Activated naive CD4-positive, alpha-beta T cell treated with anti-CD3 and anti-CD28 coated beads, Interleukin-2, amount 50 U/mL, for 72 hours (primary cell): ENCODE measurements around the gene CCDC39. TPM values are rescaled to one million over a fixed set of nuclear protein-coding genes. Genes with fewer than 3 reads are reported as not detected.
"Not testable (repeated sequence)": the region's sequence is repeated elsewhere in the genome, so short reads cannot be mapped to it uniquely, and the experiment has no call there.

Source experiments
- ATAC-seq, 2 donors: fragments of 150-1000 bp; cut with Tn5 transposase; 2 replicates each; pipeline ENCODE4 v1.10.0; 2021; ENCODE audit warnings: mild to moderate bottlenecking in 2 of 2, moderate library complexity in 2 of 2
- DNase-seq, 2 donors: peaks; one replicate each; pipeline ENCODE4 v3.0.0; 2021 to 2022; ENCODE audit warnings: low spot score in 2 of 2
- H3K27ac Mint-ChIP-seq, 2 donors: one replicate each; pipeline ENCODE4 v1.8.0; 2022; ENCODE audit warnings: mild to moderate bottlenecking in 2 of 2, mixed read lengths in 2 of 2
- H3K36me3 Mint-ChIP-seq, 2 donors: one replicate each; pipeline ENCODE4 v1.8.0; 2022; ENCODE audit warnings: mixed read lengths in 2 of 2
- H3K9me3 Mint-ChIP-seq, 2 donors: one replicate each; pipeline ENCODE4 v1.8.0; 2022; ENCODE audit warnings: mixed read lengths in 2 of 2
- total RNA-seq, 2 donors: library from RNA; stranded (reverse); gene quantifications; one replicate each; pipeline ENCODE4 v1.2.3, GENCODE V29; 2022

CCDC39 gene
- total RNA-seq, 2 donors from 2014 or later, result 0.09 TPM; not detected in 1

GRCh38 chr3:180646187-180646790, 33.0 kb downstream of the CCDC39 start:
- Mint-ChIP-seq H3K36me3 (peaks cover 0 to 5% of the 10 kb centered on the region in 2 donors), H3K27ac (no peak overlapping the region), H3K9me3 (no peaks in the 10 kb centered on the region)

DNA sequence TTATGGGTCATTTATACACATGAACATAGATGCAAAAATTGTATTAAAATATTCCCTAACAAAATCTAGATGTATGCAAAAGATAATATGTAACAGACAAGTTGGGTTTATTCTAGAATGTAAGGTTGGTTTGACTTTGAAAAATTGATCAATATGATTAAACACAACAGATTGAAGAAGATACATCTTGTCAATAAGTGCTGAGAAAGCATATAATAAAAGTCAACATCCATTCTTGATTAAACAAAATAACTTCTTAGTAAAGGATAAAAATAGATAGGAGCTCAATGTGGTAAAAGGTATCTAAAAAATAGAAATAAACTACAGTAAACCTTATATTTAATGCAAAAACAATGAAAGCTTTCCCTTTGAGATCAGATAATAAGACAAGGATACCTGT, 38.3 kb downstream of the CCDC39 start:
- DNase-seq, result no peak
- no peaks in the 10 kb centered on the region for H3K9me3 Mint-ChIP-seq
- no peak for ATAC-seq
- H3K27ac Mint-ChIP-seq, result no peak overlapping the region
- no peaks in the 10 kb centered on the region for H3K36me3 Mint-ChIP-seq

More at GRCh38 chr3:180646187-180646790, 33.0 kb downstream of the CCDC39 start:
- ATAC-seq, result no peak
- DNase-seq, result no peak

DNA sequence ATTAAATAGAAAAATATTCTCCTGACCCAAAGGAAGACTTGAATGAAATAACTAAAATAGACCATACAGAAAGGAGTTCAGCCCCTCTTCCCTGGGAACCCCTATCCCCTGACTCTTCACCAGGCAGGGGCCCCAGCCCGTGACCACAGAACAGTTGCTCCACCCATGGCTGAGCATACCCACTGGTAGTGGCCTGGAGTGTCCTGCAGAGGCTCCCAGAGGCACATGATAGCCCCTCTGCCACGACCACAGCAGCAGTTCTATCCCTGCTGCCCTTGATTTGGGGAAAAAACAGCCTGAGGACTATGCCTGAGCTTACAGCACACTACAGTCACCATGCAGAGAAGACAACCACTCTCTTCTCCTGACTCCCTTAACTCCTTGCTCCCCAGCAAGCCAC, 45.6 kb downstream of the CCDC39 start:
- ATAC-seq (no peak), DNase-seq (no peak)
- Mint-ChIP-seq H3K27ac (no peak overlapping the region), H3K9me3 (no peaks in the 10 kb centered on the region), H3K36me3 (peaks cover 0 to 6% of the 10 kb centered on the region in 2 donors)

DNA sequence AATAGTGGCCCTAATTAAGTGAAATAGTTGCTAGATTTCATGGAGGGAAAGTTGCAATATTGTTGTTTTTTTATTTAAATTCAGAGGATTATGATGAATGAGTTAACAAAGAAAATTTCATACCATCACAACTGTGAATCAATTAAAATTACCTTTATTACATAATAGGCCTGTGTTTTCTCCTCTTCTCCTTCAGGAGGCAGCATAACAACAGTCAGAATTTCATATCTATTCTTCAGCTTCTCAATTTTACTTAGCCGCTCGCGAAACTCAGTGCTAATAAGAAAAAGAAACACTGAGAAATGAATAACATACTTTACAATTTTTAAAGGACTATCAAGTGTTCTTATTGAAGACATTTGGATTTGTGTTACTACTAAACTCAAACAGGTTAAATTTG, 48.0 kb downstream of the CCDC39 start:
- DNase-seq (no peak), ATAC-seq (no peak)
- Mint-ChIP-seq H3K27ac (no peak overlapping the region), H3K36me3 (peaks cover 5 to 12% of the 10 kb centered on the region in 2 donors), H3K9me3 (no peaks in the 10 kb centered on the region)

DNA sequence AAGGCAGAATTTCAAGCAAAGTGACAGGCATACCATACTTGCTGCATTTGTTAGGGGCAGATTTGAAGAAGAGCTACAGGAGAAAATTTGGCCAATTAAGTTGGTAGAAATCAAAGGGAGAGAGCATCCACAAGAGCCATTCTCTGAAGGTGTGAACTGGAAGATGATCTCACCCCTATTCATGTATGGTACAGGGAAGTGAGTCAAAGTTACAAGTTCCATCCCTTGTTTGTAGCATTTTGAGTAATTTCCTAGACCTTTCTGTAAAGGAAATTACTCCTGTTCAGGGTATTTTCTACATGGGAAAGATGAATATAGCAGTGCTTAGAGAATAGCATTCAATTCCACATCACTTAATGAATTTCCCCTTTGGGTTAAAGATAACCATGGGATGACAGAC, 48.9 kb downstream of the CCDC39 start:
- no peak overlapping the region for H3K27ac Mint-ChIP-seq
- peak; percentile 92 to 94 for ATAC-seq
- no peak for DNase-seq
- H3K9me3 Mint-ChIP-seq, result no peaks in the 10 kb centered on the region
- peaks cover 12 to 21% of the 10 kb centered on the region in 2 donors for H3K36me3 Mint-ChIP-seq

GRCh38 chr3:180626844-180627243, 52.4 kb downstream of the CCDC39 start:
- Mint-ChIP-seq H3K27ac (no peak overlapping the region), H3K9me3 (peaks cover 0 to 16% of the 10 kb centered on the region in 2 donors), H3K36me3 (peaks cover 31 to 57% of the 10 kb centered on the region in 2 donors)
- DNase-seq, result no peak
- ATAC-seq, result no peak

GRCh38 chr3:180624714-180625113, 54.6 kb downstream of the CCDC39 start:
- peaks cover 0 to 26% of the 10 kb centered on the region in 2 donors for H3K9me3 Mint-ChIP-seq
- H3K27ac Mint-ChIP-seq, result peak overlapping the region; percentile 72 to 90
- peaks cover 34 to 62% of the 10 kb centered on the region in 2 donors for H3K36me3 Mint-ChIP-seq
- DNase-seq, result no peak
- peak; percentile 36 to 86 for ATAC-seq

DNA sequence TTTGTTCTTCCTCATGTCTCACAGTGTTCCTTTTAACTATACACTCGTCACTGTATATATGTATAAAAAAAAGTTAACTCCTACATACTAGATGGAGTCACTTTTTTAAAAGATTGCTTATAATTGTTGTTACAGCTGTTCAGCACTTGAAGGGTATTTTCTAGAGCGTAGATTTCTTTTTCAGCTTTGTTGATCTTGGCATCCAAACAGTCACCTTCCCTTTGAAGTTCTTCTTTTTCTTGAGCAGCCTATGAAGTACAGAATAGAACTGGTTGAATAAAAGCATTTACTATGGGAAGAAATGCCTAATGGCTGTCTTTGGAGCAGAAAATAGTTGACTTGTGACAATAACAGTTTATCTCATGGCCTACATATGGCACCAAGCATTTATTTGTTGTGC, 59.6 kb downstream of the CCDC39 start:
- no peak for DNase-seq
- H3K36me3 Mint-ChIP-seq, result peaks cover 20 to 47% of the 10 kb centered on the region in 2 donors
- ATAC-seq, result no peak
- H3K27ac Mint-ChIP-seq, result no peak overlapping the region
- peaks cover 0 to 26% of the 10 kb centered on the region in 2 donors for H3K9me3 Mint-ChIP-seq

- ATAC-seq, H3K27ac Mint-ChIP-seq, DNase-seq: not testable (repeated sequence)
- Mint-ChIP-seq H3K36me3 (peaks cover 9 to 35% of the 10 kb centered on the region in 2 donors), H3K9me3 (peaks cover 0 to 15% of the 10 kb centered on the region in 2 donors)
Measured at GRCh38 chr3:180618563-180618962, 60.7 kb downstream of the CCDC39 start.

DNA sequence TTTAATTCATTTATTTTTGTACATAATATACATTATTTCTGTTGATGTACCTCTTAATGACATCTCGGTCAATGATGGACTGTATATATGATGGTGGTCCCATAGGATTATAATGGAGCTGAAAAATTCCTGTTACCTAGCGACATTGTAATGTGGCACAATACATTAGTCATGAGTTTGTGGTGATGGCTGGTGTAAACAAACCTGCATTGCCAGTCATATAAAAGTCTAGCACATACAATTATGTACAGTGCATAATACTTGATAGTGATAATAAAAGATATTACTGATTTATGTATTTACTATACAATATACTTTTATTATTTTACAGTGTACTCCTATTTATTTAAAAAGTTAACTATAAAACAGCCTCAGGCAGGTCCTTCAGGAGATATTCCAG, 62.2 kb downstream of the CCDC39 start:
- no peak for DNase-seq
- Mint-ChIP-seq H3K36me3 (peaks cover 9 to 27% of the 10 kb centered on the region in 2 donors), H3K9me3 (peaks cover 0 to 9% of the 10 kb centered on the region in 2 donors)

GRCh38 chr3:180615954-180616353, 63.3 kb downstream of the CCDC39 start:
- peak overlapping the region in 1 of 2 donors; percentile 29 for H3K27ac Mint-ChIP-seq
- DNase-seq (no peak), ATAC-seq (peak in 1 of 2 donors; percentile 71)
- H3K9me3 Mint-ChIP-seq, result peaks cover 0 to 3% of the 10 kb centered on the region in 2 donors
- H3K36me3 Mint-ChIP-seq, result peaks cover 9 to 16% of the 10 kb centered on the region in 2 donors

More for the DNA sequence above, 62.2 kb downstream of the CCDC39 start:
- H3K27ac Mint-ChIP-seq, result no peak overlapping the region
- ATAC-seq, result no peak

DNA sequence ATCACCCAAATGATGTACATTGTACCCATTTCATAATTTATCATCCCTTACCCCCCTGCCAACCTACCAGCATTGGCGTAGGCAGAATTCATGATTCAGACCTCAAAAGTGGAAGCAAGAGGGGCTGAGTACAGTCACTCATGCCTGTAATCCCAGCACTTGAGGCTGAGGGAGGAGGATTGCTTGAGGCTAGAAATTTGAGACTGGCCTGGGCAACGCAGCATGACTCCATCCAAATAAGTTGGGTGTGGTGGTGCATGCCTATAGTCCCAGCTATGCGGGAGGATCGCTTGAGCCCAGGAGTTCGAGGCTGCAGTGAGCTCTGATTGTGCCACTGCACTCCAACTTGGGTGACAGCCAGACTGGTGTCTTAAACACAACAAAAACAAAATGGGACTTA, 66.9 kb downstream of the CCDC39 start:
- Mint-ChIP-seq H3K27ac (peak overlapping the region in 1 of 2 donors; percentile 73), H3K36me3 (peaks cover 14 to 19% of the 10 kb centered on the region in 2 donors), H3K9me3 (no peaks in the 10 kb centered on the region)
- DNase-seq, result no peak
- ATAC-seq, result no peak

DNA sequence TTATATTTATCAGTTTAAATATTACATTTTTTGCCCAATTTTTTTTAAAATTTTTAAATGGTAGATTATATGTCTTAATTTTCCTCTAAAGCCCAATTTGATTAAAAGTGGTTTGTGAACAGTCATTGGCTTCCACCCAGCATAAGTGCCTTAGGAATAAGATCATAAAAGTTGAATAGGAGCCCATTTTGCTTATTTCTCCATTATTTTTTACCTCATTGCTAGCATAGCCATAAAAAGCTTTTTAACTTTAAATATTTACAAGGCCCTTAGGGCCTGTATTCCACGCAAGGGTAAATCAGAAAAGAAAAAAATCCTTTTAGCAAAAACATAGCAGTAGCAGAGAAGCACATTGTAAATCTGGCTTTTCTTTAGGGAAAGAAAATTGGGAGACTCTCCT, 68.3 kb downstream of the CCDC39 start:
- no peak overlapping the region for H3K27ac Mint-ChIP-seq
- H3K9me3 Mint-ChIP-seq, result no peaks in the 10 kb centered on the region
- ATAC-seq, result no peak
- DNase-seq, result no peak
- H3K36me3 Mint-ChIP-seq, result peaks cover 17 to 24% of the 10 kb centered on the region in 2 donors

GRCh38 chr3:180601688-180602666, 77.3 kb downstream of the CCDC39 start, which contains the start of gene TTC14:
Gene TTC14 (plus strand): TSS chr3:180602163. CDS start chr3:180602262, 99 bp downstream.
- Mint-ChIP-seq H3K27ac (peak within 1 kb of the TSS; percentile 97), H3K36me3 (peaks cover 33 to 37% of the 10 kb centered on the region in 2 donors), H3K9me3 (peaks cover 0 to 4% of the 10 kb centered on the region in 2 donors)
- ATAC-seq (peak; percentile 97 to 99), DNase-seq (peak; percentile 90 to 96)

DNA sequence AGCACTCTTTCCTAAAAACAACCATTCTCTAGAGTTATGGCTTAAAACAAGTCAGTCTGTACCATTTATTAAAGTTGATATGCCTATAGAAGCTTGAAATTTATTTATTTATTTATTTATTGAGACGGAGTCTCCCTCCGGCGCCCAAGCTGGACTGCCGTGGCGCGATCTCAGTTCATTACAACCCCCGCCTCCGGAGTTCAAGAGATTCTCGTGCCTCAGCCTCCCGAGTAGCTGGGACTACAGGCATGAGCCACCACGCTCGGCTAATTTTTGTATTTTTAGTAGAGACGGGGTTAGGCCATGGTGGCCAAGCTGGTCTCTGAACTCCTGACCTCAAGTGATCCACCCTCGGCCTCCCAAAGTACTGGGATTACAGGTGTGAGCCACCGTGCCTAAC, 78.8 kb downstream of the CCDC39 start:
- peaks cover 0 to 4% of the 10 kb centered on the region in 2 donors for H3K9me3 Mint-ChIP-seq
- peaks cover 27 to 28% of the 10 kb centered on the region in 2 donors for H3K36me3 Mint-ChIP-seq
- no peak for ATAC-seq
- no peak for DNase-seq
- peak overlapping the region in 1 of 2 donors; percentile 97 for H3K27ac Mint-ChIP-seq

GRCh38 chr3:180595559-180595935, 83.7 kb downstream of the CCDC39 start:
- Mint-ChIP-seq H3K9me3 (no peaks in the 10 kb centered on the region), H3K27ac (no peak overlapping the region), H3K36me3 (peaks cover 0 to under 1% of the 10 kb centered on the region in 2 donors)
- ATAC-seq, result no peak
- DNase-seq, result no peak
